Endothelial cell (in vitro differentiated cells): ENCODE measurements around the gene MPP7. TPM values are rescaled to one million over a fixed set of nuclear protein-coding genes. Genes with fewer than 3 reads are reported as not detected.

Source experiments
- DNase-seq: peaks from one replicate; pipeline ENCODE4 v3.0.0; 2021; ENCODE audit warnings: low spot score
- H3K27ac Mint-ChIP-seq: one replicate; pipeline ENCODE4 v1.8.0; 2021; ENCODE audit warnings: mixed read lengths, inconsistent platforms; ENCODE audit not compliant: unreplicated experiment
- H3K27me3 Mint-ChIP-seq: one replicate; pipeline ENCODE4 v1.8.0; 2021; ENCODE audit warnings: mild to moderate bottlenecking, moderate library complexity, mixed read lengths, inconsistent platforms; ENCODE audit not compliant: unreplicated experiment
- H3K36me3 Mint-ChIP-seq: one replicate; pipeline ENCODE4 v1.8.0; 2021; ENCODE audit warnings: mild to moderate bottlenecking, low read depth, mixed read lengths, inconsistent platforms; ENCODE audit not compliant: unreplicated experiment
- H3K4me1 Mint-ChIP-seq: one replicate; pipeline ENCODE4 v1.8.0; 2021; ENCODE audit warnings: mild to moderate bottlenecking, mixed read lengths, inconsistent platforms; ENCODE audit not compliant: unreplicated experiment
- H3K4me3 Mint-ChIP-seq: one replicate; pipeline ENCODE4 v1.8.0; 2021; ENCODE audit warnings: mild to moderate bottlenecking, mixed read lengths, inconsistent platforms; ENCODE audit not compliant: unreplicated experiment
- H3K9me3 Mint-ChIP-seq: one replicate; pipeline ENCODE4 v1.8.0; 2021; ENCODE audit warnings: mixed read lengths, inconsistent platforms; ENCODE audit not compliant: unreplicated experiment
- CTCF ChIP-seq: fragments of 200-600 bp; sonication (generic); IDR thresholded peaks from one replicate; pipeline ENCODE4 v1.5.0; 2021; ENCODE audit warnings: antibody characterized with exemption; ENCODE audit not compliant: unreplicated experiment
- total RNA-seq: library from RNA; stranded (reverse); fragmentation: NEBNext Ultra II Directional; extraction: Animal tissue kit (Norgen Biotek cat#: 25700); gene quantifications from one replicate; pipeline ENCODE4 v1.2.1, GENCODE V29; 2021; ENCODE audit not compliant: unreplicated experiment

Gene MPP7
- total RNA-seq, 1 donor from 2014 or later, result 1.4 TPM

- Mint-ChIP-seq H3K27ac (no peak overlapping the region), H3K36me3 (no peaks in the 10 kb centered on the region), H3K27me3 (peaks cover 1% of the 10 kb centered on the region), H3K9me3 (no peaks in the 10 kb centered on the region), H3K4me1 (peaks cover 13% of the 10 kb centered on the region), H3K4me3 (no peak overlapping the region)
- no peak for TF ChIP-seq CTCF
- no peak for DNase-seq
Observed at GRCh38 chr10:28300027-28300426, 2.8 kb downstream of the MPP7 start.

- H3K27ac Mint-ChIP-seq, result no peak overlapping the region
- no peaks in the 10 kb centered on the region for H3K27me3 Mint-ChIP-seq
Observed at GRCh38 chr10:28298951-28299350, 3.9 kb downstream of the MPP7 start.

GRCh38 chr10:28296023-28296422 lies 6.8 kb downstream of the MPP7 start:
- no peaks in the 10 kb centered on the region for H3K27me3 Mint-ChIP-seq
- H3K27ac Mint-ChIP-seq, result no peak overlapping the region
- no peaks in the 10 kb centered on the region for H3K36me3 Mint-ChIP-seq
- no peak for TF ChIP-seq CTCF
- DNase-seq, result no peak
- H3K4me3 Mint-ChIP-seq, result no peak overlapping the region
- no peaks in the 10 kb centered on the region for H3K9me3 Mint-ChIP-seq
- H3K4me1 Mint-ChIP-seq, result peaks cover 5% of the 10 kb centered on the region

More at GRCh38 chr10:28298951-28299350, 3.9 kb downstream of the MPP7 start:
- Mint-ChIP-seq H3K36me3 (no peaks in the 10 kb centered on the region), H3K4me1 (peaks cover 9% of the 10 kb centered on the region), H3K4me3 (no peak overlapping the region), H3K9me3 (no peaks in the 10 kb centered on the region)
- TF ChIP-seq CTCF, result no peak
- DNase-seq, result no peak

- H3K4me1 Mint-ChIP-seq, result peaks cover 5% of the 10 kb centered on the region
- H3K27ac Mint-ChIP-seq, result no peak overlapping the region
- no peak overlapping the region for H3K4me3 Mint-ChIP-seq
- no peaks in the 10 kb centered on the region for H3K9me3 Mint-ChIP-seq
- no peak for TF ChIP-seq CTCF
- no peak for DNase-seq
- no peaks in the 10 kb centered on the region for H3K36me3 Mint-ChIP-seq
- no peaks in the 10 kb centered on the region for H3K27me3 Mint-ChIP-seq
Observed at GRCh38 chr10:28295336-28295735, 7.5 kb downstream of the MPP7 start.

GRCh38 chr10:28294809-28295208 lies 8.1 kb downstream of the MPP7 start:
- Mint-ChIP-seq H3K27ac (no peak overlapping the region), H3K27me3 (no peaks in the 10 kb centered on the region), H3K9me3 (no peaks in the 10 kb centered on the region), H3K4me1 (peaks cover 5% of the 10 kb centered on the region), H3K36me3 (no peaks in the 10 kb centered on the region), H3K4me3 (no peak overlapping the region)
- TF ChIP-seq CTCF, result no peak
- no peak for DNase-seq
